ENCODE data around the gene TMEM170A.
A peak's percentile ranks its signal among the peaks of the same experiment; 100 is the strongest.
"Not testable (repeated sequence)": the region's sequence is repeated elsewhere in the genome, so short reads cannot be mapped to it uniquely, and the experiment has no call there.

TMEM170A gene

GRCh38 chr16:75479421-75479990 is 15.0 kb upstream of the TMEM170A start:
- no peak for DNase-seq

GRCh38 chr16:75478480-75479345 is 14.2 kb upstream of the TMEM170A start:
- DNase-seq = no peak

GRCh38 chr16:75477680-75478473 is 13.4 kb upstream of the TMEM170A start:
- peak; percentile 23 for DNase-seq

GRCh38 chr16:75476817-75477216 is 12.3 kb upstream of the TMEM170A start:
- no peak for DNase-seq

- DNase-seq = no peak
Measured at GRCh38 chr16:75475420-75475847, 10.9 kb upstream of the TMEM170A start.

GRCh38 chr16:75472908-75473877 is 8.7 kb upstream of the TMEM170A start:
- no peak for DNase-seq

- DNase-seq = peak; percentile 24
Measured at GRCh38 chr16:75471723-75472633, 7.5 kb upstream of the TMEM170A start.

GRCh38 chr16:75466760-75467159 is 2.3 kb upstream of the TMEM170A start:
- no peak for DNase-seq

GRCh38 chr16:75463389-75464121 is 934 bp downstream of the TMEM170A start:
- DNase-seq = not testable (repeated sequence)

- no peak for DNase-seq
Measured at GRCh38 chr16:75462806-75463205, 1.7 kb downstream of the TMEM170A start.

GRCh38 chr16:75461575-75461974 is 2.9 kb downstream of the TMEM170A start:
- no peak for DNase-seq

GRCh38 chr16:75460446-75460845 is 4.0 kb downstream of the TMEM170A start:
- DNase-seq = no peak

GRCh38 chr16:75459691-75460090 is 4.8 kb downstream of the TMEM170A start:
- DNase-seq = no peak

GRCh38 chr16:75458439-75458838 is 6.0 kb downstream of the TMEM170A start:
- DNase-seq = no peak

GRCh38 chr16:75458029-75458428 is 6.5 kb downstream of the TMEM170A start:
- no peak for DNase-seq

- no peak for DNase-seq
Measured at GRCh38 chr16:75457485-75458021, 6.9 kb downstream of the TMEM170A start.

GRCh38 chr16:75456971-75457370 is 7.5 kb downstream of the TMEM170A start:
- no peak for DNase-seq

- not testable (repeated sequence) for DNase-seq
Measured at GRCh38 chr16:75456486-75456885, 8.0 kb downstream of the TMEM170A start.

- no peak for DNase-seq
Measured at GRCh38 chr16:75455677-75456076, 8.8 kb downstream of the TMEM170A start.
